ENCODE measurements around the gene TCF19. TPM values are rescaled to one million over a fixed set of nuclear protein-coding genes. Genes with fewer than 3 reads are reported as not detected.
A peak's percentile ranks its signal among the peaks of the same experiment; 100 is the strongest.

Gene TCF19
- total RNA-seq, 2 donors from 2014 or later, result 1.8 to 2.0 TPM

GRCh38 chr6:31113861-31114540 is 44.4 kb upstream of the TCF19 start:
- intact Hi-C loops (cut with DNase I), result no loop called here
- Histone ChIP-seq H3K4me3 (no peak overlapping the region), H3K9me3 (no peaks in the 10 kb centered on the region), H3K27ac (peak overlapping the region in 1 of 4 donors; percentile 39), H3K4me1 (peaks cover 4% of the 10 kb centered on the region), H3K36me3 (replicated peaks in 1 of 2; ENCODE audit: insufficient read depth in 1 of 2, low read depth in 2 of 2) (no peaks in the 10 kb centered on the region), H3K27me3 (no peaks in the 10 kb centered on the region)
- no peak for DNase-seq
- TF ChIP-seq CTCF (IDR thresholded peaks at IDR 0.05) (no peak), POLR2A (IDR thresholded peaks at IDR 0.05) (no peak)
- 79 to 83% methylated on average over 5 to 7 of the region's 7 CpGs for WGBS, 2 donors
- ATAC-seq, result peak; percentile 4

GRCh38 chr6:31114541-31114878 is 43.9 kb upstream of the TCF19 start, which contains the start of gene PSORS1C1:
TSS of gene PSORS1C1 (plus strand) at chr6:31114800. CDS start at chr6:31129633, 14,833 bp downstream.
- 23 to 29% methylated on average over 3 of the region's 3 CpGs for WGBS, 2 donors

GRCh38 chr6:31114970-31115849 is 43.2 kb upstream of the TCF19 start:
- intact Hi-C loops (cut with DNase I), result no loop called here
- H3K36me3 ChIP-seq (replicated peaks in 1 of 2; ENCODE audit: insufficient read depth in 1 of 2, low read depth in 2 of 2), result no peaks in the 10 kb centered on the region
- H3K4me3 ChIP-seq, result no peak overlapping the region
- H3K9me3 ChIP-seq, result no peaks in the 10 kb centered on the region
- no peak for ATAC-seq
- WGBS, 2 donors, result 63 to 76% methylated on average over 9 of the region's 9 CpGs
- H3K27ac ChIP-seq, result peak overlapping the region in 2 of 4 donors; percentile 39 to 55
- no peaks in the 10 kb centered on the region for H3K27me3 ChIP-seq
- peaks cover 4% of the 10 kb centered on the region for H3K4me1 ChIP-seq
- TF ChIP-seq POLR2A (IDR thresholded peaks at IDR 0.05) (no peak), CTCF (IDR thresholded peaks at IDR 0.05) (peak in 1 of 7 experiments; percentile 5)
- no peak for DNase-seq

More at GRCh38 chr6:31114541-31114878, 43.9 kb upstream of the TCF19 start, which contains the start of gene PSORS1C1:
- Histone ChIP-seq H3K4me3 (no peak within 1 kb of the TSS), H3K27ac (peak within 1 kb of the TSS in 2 of 4 donors; percentile 39 to 55), H3K4me1 (peaks cover 4% of the 10 kb centered on the region), H3K36me3 (replicated peaks in 1 of 2; ENCODE audit: insufficient read depth in 1 of 2, low read depth in 2 of 2) (no peaks in the 10 kb centered on the region), H3K27me3 (no peaks in the 10 kb centered on the region), H3K9me3 (no peaks in the 10 kb centered on the region)
- intact Hi-C loops (cut with DNase I), result no loop called here
- TF ChIP-seq CTCF (IDR thresholded peaks at IDR 0.05) (no peak), POLR2A (IDR thresholded peaks at IDR 0.05) (no peak)
- DNase-seq (peak; percentile 39 to 91 (median 66)), ATAC-seq (peak; percentile 79)

- no peak for ATAC-seq
- TF ChIP-seq POLR2A (IDR thresholded peaks at IDR 0.05), result no peak
- no peak for TF ChIP-seq CTCF (IDR thresholded peaks at IDR 0.05)
- no peaks in the 10 kb centered on the region for H3K9me3 ChIP-seq
- H3K27ac ChIP-seq, result no peak overlapping the region
- H3K27me3 ChIP-seq, result no peaks in the 10 kb centered on the region
- WGBS, 2 donors, result 75 to 86% methylated on average over 8 to 10 of the region's 12 CpGs
- peaks cover 4% of the 10 kb centered on the region for H3K4me1 ChIP-seq
- intact Hi-C loops (cut with DNase I), result no loop called here
- H3K4me3 ChIP-seq, result no peak overlapping the region
- no peaks in the 10 kb centered on the region for H3K36me3 ChIP-seq (replicated peaks in 1 of 2; ENCODE audit: insufficient read depth in 1 of 2, low read depth in 2 of 2)
- no peak for DNase-seq
Observed at GRCh38 chr6:31115941-31116560, 42.3 kb upstream of the TCF19 start.
